Measurements from ENCODE around the gene TOR1B.
A peak's percentile ranks its signal among the peaks of the same experiment; 100 is the strongest.
"Not testable (repeated sequence)": the region's sequence is repeated elsewhere in the genome, so short reads cannot be mapped to it uniquely, and the experiment has no call there.

The TOR1B gene

DNA sequence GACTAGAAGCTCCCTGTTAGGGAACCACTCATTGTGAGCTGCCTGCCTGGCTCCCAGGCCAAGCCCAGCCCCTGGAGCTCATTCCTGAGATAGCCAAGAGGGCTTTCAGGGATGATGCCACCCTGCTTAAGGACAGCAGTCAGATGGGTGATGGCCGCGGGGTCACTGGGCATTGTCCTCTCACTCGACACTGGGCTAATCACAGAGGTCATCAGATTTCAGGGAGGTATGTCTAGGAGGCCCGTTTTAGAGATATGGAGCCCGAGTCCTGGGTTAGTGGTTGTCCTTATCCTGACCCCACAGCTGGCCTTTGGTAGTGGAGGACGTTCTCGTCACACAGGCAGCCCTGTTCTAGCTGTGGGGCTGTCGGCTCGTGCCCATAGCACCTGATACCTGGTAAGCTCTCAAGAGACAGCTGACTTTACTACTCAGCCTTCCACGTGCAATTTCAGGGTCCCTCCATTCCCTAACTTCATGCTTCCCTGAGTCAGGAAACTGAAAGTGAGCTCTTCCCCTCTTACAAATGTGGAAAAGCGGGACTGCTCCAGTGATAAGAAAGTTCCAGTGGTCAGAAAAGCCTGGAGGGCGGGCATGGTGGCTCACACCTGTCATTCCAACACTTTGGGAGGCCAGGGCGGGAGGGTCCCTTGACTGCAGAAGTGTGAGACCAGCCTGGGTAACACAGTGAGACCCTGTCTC, 43.0 kb upstream of the TOR1B start:
- no peak for DNase-seq (ENCODE audit: low spot score)
- no peak overlapping the region for H3K27ac ChIP-seq
- TF ChIP-seq, protein P1, sequence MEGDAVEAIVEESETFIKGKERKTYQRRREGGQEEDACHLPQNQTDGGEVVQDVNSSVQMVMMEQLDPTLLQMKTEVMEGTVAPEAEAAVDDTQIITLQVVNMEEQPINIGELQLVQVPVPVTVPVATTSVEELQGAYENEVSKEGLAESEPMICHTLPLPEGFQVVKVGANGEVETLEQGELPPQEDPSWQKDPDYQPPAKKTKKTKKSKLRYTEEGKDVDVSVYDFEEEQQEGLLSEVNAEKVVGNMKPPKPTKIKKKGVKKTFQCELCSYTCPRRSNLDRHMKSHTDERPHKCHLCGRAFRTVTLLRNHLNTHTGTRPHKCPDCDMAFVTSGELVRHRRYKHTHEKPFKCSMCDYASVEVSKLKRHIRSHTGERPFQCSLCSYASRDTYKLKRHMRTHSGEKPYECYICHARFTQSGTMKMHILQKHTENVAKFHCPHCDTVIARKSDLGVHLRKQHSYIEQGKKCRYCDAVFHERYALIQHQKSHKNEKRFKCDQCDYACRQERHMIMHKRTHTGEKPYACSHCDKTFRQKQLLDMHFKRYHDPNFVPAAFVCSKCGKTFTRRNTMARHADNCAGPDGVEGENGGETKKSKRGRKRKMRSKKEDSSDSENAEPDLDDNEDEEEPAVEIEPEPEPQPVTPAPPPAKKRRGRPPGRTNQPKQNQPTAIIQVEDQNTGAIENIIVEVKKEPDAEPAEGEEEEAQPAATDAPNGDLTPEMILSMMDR (conservative IDR thresholded peaks at IDR 0.05; ENCODE audit: low read depth): no peak
- CTCF ChIA-PET: interaction anchor here (0.7 to 1.5 kb wide), 4 partner anchors 18 to 390 kb away, joined by 3 to 5 read pairs (median 4); no protein-coding TSS in a partner anchor
- POLR2A ChIA-PET (ENCODE audit: low non-redundant PET): interaction anchor here (0.6 kb wide), 2 partner anchors 115 to 271 kb away, joined by 3 read pairs; no protein-coding TSS in a partner anchor

DNA sequence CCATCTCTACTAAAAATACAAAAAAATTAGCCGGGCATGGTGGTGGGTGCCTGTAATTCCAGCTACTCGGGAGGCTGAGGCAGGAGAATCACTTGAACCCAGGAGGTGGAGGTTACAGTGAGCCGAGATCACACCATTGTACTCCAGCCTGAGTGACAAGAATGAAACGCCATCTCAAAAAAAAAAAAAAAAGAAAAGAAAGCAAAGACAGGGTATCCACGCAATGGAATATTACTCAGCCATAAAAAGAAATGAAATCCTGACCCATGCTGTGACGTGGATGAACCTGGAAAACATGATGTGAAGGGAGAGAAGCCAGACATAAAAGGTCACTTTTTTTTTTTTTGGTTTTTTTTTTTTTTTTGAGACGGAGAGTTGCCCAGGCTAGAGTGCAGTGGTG, 42.2 kb upstream of the TOR1B start:
- H3K27ac ChIP-seq; POLR2A ChIA-PET (ENCODE audit: low non-redundant PET); DNase-seq (ENCODE audit: low spot score): not testable (repeated sequence)
- CTCF ChIA-PET: interaction anchor here (1.3 to 1.5 kb wide), 3 partner anchors 23 to 34 kb away, joined by 4 to 5 read pairs (median 4); no protein-coding TSS in a partner anchor

DNA sequence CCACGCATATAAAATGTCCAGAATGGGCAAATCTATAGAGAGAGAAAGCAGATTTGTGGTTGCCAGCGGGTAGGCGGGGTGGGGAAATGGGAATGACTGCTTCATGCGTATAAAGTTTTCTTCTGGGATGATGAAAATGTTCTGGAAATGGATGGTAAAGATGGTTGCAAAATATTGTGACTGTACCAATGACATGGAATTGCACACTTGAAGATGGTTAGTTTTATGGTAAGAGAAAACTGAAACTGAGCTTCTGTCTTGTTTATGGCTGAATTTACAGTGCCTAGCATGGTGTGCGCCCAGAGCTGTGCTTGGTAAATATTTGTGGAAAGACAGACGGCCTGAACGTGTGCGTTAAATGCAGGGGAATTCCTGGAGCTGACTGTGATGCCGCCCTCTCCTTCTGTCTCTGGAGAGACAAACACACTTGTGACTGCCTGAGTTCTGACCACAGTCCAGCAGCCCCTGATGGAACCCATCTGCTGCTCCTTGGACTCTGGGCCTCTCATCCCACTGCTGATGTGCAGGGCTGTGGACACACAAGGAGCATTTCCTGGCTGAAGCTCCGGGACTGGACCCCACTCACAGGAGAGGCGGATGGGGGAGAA, 41.6 kb upstream of the TOR1B start:
- TF ChIP-seq, protein P1 (conservative IDR thresholded peaks at IDR 0.05; ENCODE audit: low read depth): no peak
- ChIA-PET CTCF (interaction anchor here (0.6 to 1.3 kb wide), 2 partner anchors 20 to 23 kb away, joined by 3 to 4 read pairs; no protein-coding TSS in a partner anchor), POLR2A (ENCODE audit: low non-redundant PET) (no interaction called here)
- no peak for DNase-seq (ENCODE audit: low spot score)
- H3K27ac ChIP-seq: no peak overlapping the region

DNA sequence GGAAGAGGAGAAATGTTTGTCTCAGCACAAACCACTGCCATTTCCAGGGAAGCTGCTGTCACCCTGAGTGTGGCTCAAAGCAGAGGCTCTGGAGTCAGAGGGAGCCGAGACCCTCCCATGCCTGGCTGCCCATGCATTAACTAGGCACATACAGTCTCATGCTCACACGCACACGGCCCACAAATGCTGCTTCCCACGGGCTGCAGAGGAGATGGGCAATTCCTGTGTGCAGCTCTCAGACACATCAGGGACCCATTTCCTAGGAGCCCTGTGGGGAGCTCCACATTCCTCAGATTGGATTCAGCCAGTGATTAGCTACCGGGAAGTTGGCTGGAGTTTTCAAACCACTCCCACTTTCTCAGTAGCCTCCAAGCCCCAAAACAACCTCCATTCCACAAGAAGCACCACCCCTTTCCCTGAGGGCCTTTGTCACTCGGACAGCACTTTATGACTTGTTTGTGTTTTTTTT, 41.0 kb upstream of the TOR1B start:
- ChIA-PET POLR2A (ENCODE audit: low non-redundant PET) (interaction anchor here (0.7 kb wide), 1 partner anchor 990 kb away, joined by 12 read pairs; no protein-coding TSS in a partner anchor), CTCF (interaction anchor here (0.6 to 1.3 kb wide), 2 partner anchors 20 to 24 kb away, joined by 3 to 4 read pairs; no protein-coding TSS in a partner anchor)
- DNase-seq (ENCODE audit: low spot score): no peak
- TF ChIP-seq, protein P1 (conservative IDR thresholded peaks at IDR 0.05; ENCODE audit: low read depth): no peak
- H3K27ac ChIP-seq: no peak overlapping the region

DNA sequence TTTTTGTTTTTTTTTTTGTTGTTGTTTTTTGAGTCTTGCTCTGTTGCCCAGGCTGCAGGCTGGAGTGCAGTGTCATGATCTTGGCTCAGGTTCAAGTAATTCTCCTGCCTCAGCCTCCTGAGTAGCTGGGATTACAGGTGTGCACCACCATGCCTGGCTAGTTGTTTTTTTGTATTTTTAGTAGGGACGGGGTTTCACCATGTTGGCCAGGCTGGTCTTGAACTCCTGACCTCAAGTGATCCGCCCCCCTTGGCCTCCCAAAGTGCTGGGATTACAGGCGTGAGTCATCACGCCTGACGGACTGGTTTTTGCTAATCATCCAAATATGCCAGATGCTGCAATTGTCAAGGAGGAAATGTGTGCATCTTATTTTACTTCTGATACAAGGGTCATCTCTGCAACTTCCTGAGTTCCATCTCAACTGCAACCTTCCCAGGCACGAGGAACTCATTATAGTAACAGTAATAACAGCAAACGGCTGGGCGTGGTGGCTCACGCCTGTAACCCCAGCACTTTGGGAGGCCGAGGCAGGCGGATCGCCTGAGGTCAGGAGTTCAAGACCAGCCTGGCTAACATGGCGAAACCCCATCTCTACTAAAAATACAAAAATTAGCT, 40.5 kb upstream of the TOR1B start:
- DNase-seq (ENCODE audit: low spot score): peak; percentile 79
- H3K27ac ChIP-seq: peak overlapping the region; percentile 65
- ChIA-PET POLR2A (ENCODE audit: low non-redundant PET) (interaction anchor here (0.7 kb wide), 1 partner anchor 990 kb away, joined by 12 read pairs; no protein-coding TSS in a partner anchor), CTCF (interaction anchor here (0.6 to 1.3 kb wide), 3 partner anchors 19 to 877 kb away, joined by 3 to 4 read pairs (median 3); no protein-coding TSS in a partner anchor)

DNA sequence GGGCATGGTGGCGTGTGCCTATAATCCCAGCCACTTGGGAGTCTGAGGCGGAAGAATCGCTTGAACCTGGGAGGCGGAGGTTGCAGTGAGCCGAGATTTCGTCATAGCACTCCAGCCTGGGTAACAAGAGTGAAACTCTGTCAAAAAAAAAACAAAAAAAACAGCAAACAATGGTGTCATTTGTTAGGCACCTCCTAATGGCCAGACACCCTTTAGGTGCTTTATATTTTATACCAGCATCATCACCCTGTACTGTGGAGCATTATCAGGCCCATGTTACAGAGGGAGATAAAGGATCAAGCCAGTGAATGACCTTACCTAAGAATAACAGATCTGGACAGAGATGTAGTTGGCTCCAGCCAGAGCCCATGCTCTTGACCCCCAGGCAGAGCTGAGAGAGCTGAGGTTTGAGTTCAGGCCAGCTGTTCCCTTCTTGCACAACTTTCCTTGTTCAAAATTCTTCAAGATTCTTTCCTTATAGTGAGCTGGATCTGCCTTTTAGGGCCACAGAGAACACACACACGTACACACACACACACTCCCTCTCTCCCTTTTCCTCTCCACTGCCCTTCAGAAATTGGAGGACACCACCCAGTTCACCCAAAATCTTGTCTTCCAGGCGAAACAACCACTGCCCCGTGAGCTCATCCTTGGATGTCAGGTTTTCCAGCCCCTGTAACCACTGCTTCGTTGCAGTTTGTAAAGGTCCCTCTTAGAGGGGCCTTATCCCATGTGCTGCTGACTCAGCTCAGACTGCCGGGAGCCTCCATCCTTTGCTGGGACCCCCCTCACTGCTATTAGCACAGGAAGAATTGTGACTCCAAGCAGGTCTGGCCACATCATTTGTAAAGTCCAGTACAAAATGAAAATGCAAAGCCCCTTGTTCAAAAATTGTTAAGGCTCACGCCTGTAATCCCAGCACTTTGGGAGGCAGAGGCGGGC, 39.7 kb upstream of the TOR1B start:
- ChIA-PET CTCF (interaction anchor here (0.7 kb wide), 1 partner anchor 878 kb away, joined by 3 read pairs; no protein-coding TSS in a partner anchor), POLR2A (ENCODE audit: low non-redundant PET) (no interaction called here)
- H3K27ac ChIP-seq: peak overlapping the region; percentile 65
- TF ChIP-seq, protein P1 (conservative IDR thresholded peaks at IDR 0.05; ENCODE audit: low read depth): no peak
- no peak for DNase-seq (ENCODE audit: low spot score)
